HT-29 (cell line): ENCODE results near the gene CPEB3. TPM values are rescaled to one million over a fixed set of nuclear protein-coding genes. Genes with fewer than 3 reads are reported as not detected.

Experiments used
- DNase-seq: peaks from one replicate; pipeline ENCODE4 v3.0.0-alpha.2; 2015; ENCODE audit warnings: low spot score
- total RNA-seq: library from RNA; depleted of rRNA; stranded (reverse); fragments of >200 nt; shearing (Covaris generic); gene quantifications from 2 replicates; pipeline ENCODE4 v1.2.3, GENCODE V29; 2014

The CPEB3 gene
- total RNA-seq, 1 experiment from 2014 or later, result 0.74 TPM

GRCh38 chr10:92103376-92104090 lies 187.3 kb downstream of the CPEB3 start:
- no peak for DNase-seq

- DNase-seq, result no peak
Observed at GRCh38 chr10:92102601-92103213, 188.2 kb downstream of the CPEB3 start.

GRCh38 chr10:92094960-92095359 lies 195.9 kb downstream of the CPEB3 start:
- DNase-seq, result no peak

GRCh38 chr10:92091965-92092364 lies 198.9 kb downstream of the CPEB3 start:
- no peak for DNase-seq

- DNase-seq, result peak; percentile 97
Observed at GRCh38 chr10:92087750-92088395, 203.0 kb downstream of the CPEB3 start.

GRCh38 chr10:92082583-92083280 lies 208.1 kb downstream of the CPEB3 start:
- DNase-seq, result no peak

GRCh38 chr10:92081641-92082040 lies 209.2 kb downstream of the CPEB3 start:
- no peak for DNase-seq

GRCh38 chr10:92080244-92080643 lies 210.6 kb downstream of the CPEB3 start:
- DNase-seq, result no peak

GRCh38 chr10:92079003-92079402 lies 211.9 kb downstream of the CPEB3 start:
- no peak for DNase-seq

- DNase-seq, result no peak
Observed at GRCh38 chr10:92076722-92077121, 214.2 kb downstream of the CPEB3 start.

GRCh38 chr10:92075829-92076228 lies 215.0 kb downstream of the CPEB3 start:
- DNase-seq, result no peak

- DNase-seq, result peak; percentile 63
Observed at GRCh38 chr10:92074126-92074887, 216.6 kb downstream of the CPEB3 start.

GRCh38 chr10:92068900-92069299 lies 222.0 kb downstream of the CPEB3 start:
- DNase-seq, result no peak

GRCh38 chr10:92066386-92066785 lies 224.5 kb downstream of the CPEB3 start:
- no peak for DNase-seq

- DNase-seq, result no peak
Observed at GRCh38 chr10:92064506-92064905, 226.4 kb downstream of the CPEB3 start.

GRCh38 chr10:92062273-92062672 lies 228.6 kb downstream of the CPEB3 start:
- DNase-seq, result no peak

- DNase-seq, result no peak
Observed at GRCh38 chr10:92054807-92055206, 236.1 kb downstream of the CPEB3 start.

GRCh38 chr10:92052741-92053140 lies 238.1 kb downstream of the CPEB3 start:
- DNase-seq, result no peak

GRCh38 chr10:92052088-92052487 lies 238.8 kb downstream of the CPEB3 start:
- peak; percentile 81 for DNase-seq

GRCh38 chr10:92047215-92047614 lies 243.7 kb downstream of the CPEB3 start:
- no peak for DNase-seq

- DNase-seq, result no peak
Observed at GRCh38 chr10:92045641-92046106, 245.2 kb downstream of the CPEB3 start.
